Spleen (tissue), 11 donors: ENCODE measurements around the gene CDH15. TPM values are rescaled to one million over a fixed set of nuclear protein-coding genes. Genes with fewer than 3 reads are reported as not detected.
A peak's percentile ranks its signal among the peaks of the same experiment; 100 is the strongest.

Experiments
- DNase-seq: peaks from one replicate; pipeline ENCODE4 v3.0.0-alpha.2; 2020
- H3K27ac ChIP-seq, 8 donors: fragments of 200-600 bp; sonication (generic) in 7 of 8; 1 replicate in 4 of 8; 2 replicates in 4 of 8; pipeline versions ENCODE4 v1.5.0 to v1.8.0; 2016 to 2021; ENCODE audit warnings: inconsistent platforms in 4 of 8, mild to moderate bottlenecking in 4 of 8, moderate library complexity in 1 of 8
- H3K27me3 ChIP-seq, 7 donors: fragments of 200-600 bp; sonication (generic) in 6 of 7; replicated peaks in 1 of 7; 1 replicate in 4 of 7; 2 replicates in 3 of 7; pipeline versions ENCODE4 v1.5.0 to v1.8.0; 2016 to 2021; ENCODE audit warnings: inconsistent platforms in 3 of 7, mild to moderate bottlenecking in 1 of 7
- H3K36me3 ChIP-seq, 6 donors: fragments of 200-600 bp; sonication (generic) in 5 of 6; 1 replicate in 4 of 6; 2 replicates in 2 of 6; pipeline versions ENCODE4 v1.5.0 to v1.8.0; 2016 to 2021; ENCODE audit warnings: inconsistent platforms in 2 of 6
- H3K4me1 ChIP-seq, 6 donors: fragments of 200-600 bp; sonication (generic) in 5 of 6; 1 replicate in 3 of 6; 2 replicates in 3 of 6; pipeline versions ENCODE4 v1.5.0 to v1.8.0; 2016 to 2021; ENCODE audit warnings: inconsistent platforms in 3 of 6
- H3K4me3 ChIP-seq, 8 donors: fragments of 200-600 bp; sonication (generic) in 7 of 8; 1 replicate in 4 of 8; 2 replicates in 4 of 8; pipeline versions ENCODE4 v1.5.0 to v1.8.0; 2016 to 2021; ENCODE audit warnings: inconsistent platforms in 4 of 8, mild to moderate bottlenecking in 4 of 8, moderate library complexity in 2 of 8
- H3K9me3 ChIP-seq, 8 donors: fragments of 200-600 bp; sonication (generic) in 7 of 8; 1 replicate in 4 of 8; 2 replicates in 4 of 8; pipeline versions ENCODE4 v1.5.0 to v1.8.0; 2016 to 2021; ENCODE audit warnings: inconsistent platforms in 4 of 8
- POLR2A ChIP-seq, 3 donors: fragments of 450-650 bp; IDR thresholded peaks; one replicate each; pipeline ENCODE4 v1.5.1; 2017; ENCODE audit warnings: antibody characterized with exemption in 3 of 3, mild to moderate bottlenecking in 1 of 3
- POLR2AphosphoS5 ChIP-seq, 3 donors: sonication (generic); formaldehyde crosslinking; IDR thresholded peaks; one replicate each; pipeline ENCODE4 v1.5.1; 2017; ENCODE audit warnings: antibody characterized with exemption in 3 of 3
- WGBS, 5 donors: extraction: QIAGEN DNeasy Blood & Tissue Kit in 3 of 5; methylation state at CpG; one replicate each; pipeline versions ENCODE4 v1.1.5 to v1.1.7; 2013 to 2018; 5-methylcytosine and 5-hydroxymethylcytosine counted together
- intact Hi-C: fragments of 100-400 bp; cut with DNase I; formaldehyde crosslinking; loops from one replicate; pipeline ENCODE4 v1.15.0; 2023; ENCODE audit warnings: low total_unique reads
- polyA plus RNA-seq, 3 donors: library from polyadenylated mRNA; stranded (reverse); fragments of 200-250 nt; gene quantifications; one replicate each; pipeline ENCODE4 v1.2.1, GENCODE V29; 2013
- total RNA-seq, 7 donors: library from RNA; depleted of rRNA in 3 of 7; stranded (reverse); fragments of >200 nt in 3 of 7; fragmentation: NEBNext Ultra II Directional in 4 of 7; extraction: Animal tissue kit (Norgen Biotek cat#: 25700) in 4 of 7; gene quantifications; one replicate each; pipeline versions ENCODE4 v1.1.0 to v1.2.1, GENCODE V29; 2016 to 2021
- TF ChIP-seq, protein P1 (sequence below), 11 experiments: fragments of 200-600 bp in 7 of 11; fragments of 450-650 bp in 4 of 11; sonication (generic) in 4 of 11; IDR thresholded peaks in 8 of 11; conservative IDR thresholded peaks in 3 of 11; 1 replicate in 7 of 11; 2 replicates in 4 of 11; pipeline versions ENCODE4 v1.4.0 to v1.8.0; 2016 to 2021; ENCODE audit warnings: antibody characterized with exemption in 11 of 11, inconsistent platforms in 4 of 11, mild to moderate bottlenecking in 1 of 11
- donor health status: healthy with polysubstance abuse.
- donor health status: DM: no; HTN: no; CAD: no; lungs with moderate emphysema.
- donor health status: DM: no; HTN: no; CAD: no.
- donor health status: Bipolar disorder and iron deficiency.
- donor health status: healthy.
- donor health status: DM: no; HTN: no; CAD: no.
- donor health status: DM: yes; HTN: yes; CAD: no.

Gene CDH15
- total and polyA plus RNA-seq, 10 donors = 0.14 to 7.4 (median 1.2) TPM

DNA sequence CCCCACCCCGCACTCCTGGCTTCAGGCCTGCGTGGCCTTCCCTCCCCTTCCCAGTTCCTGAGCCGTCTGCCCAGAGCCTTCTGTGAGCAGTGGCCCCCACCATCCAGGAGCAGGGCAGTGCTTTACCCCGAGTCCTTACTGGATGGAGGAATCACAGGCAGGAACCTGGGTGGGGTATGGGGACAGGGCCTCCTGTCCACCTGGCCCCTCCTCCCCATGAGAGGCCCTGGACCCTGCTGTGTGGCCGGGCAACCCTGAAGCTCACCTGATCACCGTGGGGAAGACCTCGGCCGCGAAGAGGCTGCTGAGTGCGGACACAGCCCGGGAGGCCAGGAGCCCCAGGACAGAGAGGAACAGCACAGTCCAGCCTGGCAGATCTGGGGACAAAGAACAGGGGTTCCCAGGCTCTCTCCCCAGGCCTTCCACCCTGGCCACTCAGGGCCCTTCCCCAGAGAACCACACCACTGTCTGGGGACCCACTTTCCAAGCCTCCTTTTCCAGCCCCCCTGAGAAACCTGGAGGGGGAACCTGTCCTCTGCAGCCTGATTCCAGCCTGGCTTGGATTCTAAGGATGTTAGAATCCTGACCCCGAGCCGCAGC, 25.6 kb downstream of the CDH15 start:
- Histone ChIP-seq H3K36me3 (no peaks in the 10 kb centered on the region), H3K4me3 (no peak overlapping the region), H3K4me1 (peaks cover 11 to 42% (median 23%) of the 10 kb centered on the region in 6 donors), H3K27ac (no peak overlapping the region), H3K9me3 (no peaks in the 10 kb centered on the region), H3K27me3 (peaks cover 0 to 67% (median 38%) of the 10 kb centered on the region in 7 donors)
- intact Hi-C loops = no loop called here
- TF ChIP-seq POLR2A (IDR thresholded peaks at IDR 0.05) = no peak
- TF ChIP-seq, protein P1, sequence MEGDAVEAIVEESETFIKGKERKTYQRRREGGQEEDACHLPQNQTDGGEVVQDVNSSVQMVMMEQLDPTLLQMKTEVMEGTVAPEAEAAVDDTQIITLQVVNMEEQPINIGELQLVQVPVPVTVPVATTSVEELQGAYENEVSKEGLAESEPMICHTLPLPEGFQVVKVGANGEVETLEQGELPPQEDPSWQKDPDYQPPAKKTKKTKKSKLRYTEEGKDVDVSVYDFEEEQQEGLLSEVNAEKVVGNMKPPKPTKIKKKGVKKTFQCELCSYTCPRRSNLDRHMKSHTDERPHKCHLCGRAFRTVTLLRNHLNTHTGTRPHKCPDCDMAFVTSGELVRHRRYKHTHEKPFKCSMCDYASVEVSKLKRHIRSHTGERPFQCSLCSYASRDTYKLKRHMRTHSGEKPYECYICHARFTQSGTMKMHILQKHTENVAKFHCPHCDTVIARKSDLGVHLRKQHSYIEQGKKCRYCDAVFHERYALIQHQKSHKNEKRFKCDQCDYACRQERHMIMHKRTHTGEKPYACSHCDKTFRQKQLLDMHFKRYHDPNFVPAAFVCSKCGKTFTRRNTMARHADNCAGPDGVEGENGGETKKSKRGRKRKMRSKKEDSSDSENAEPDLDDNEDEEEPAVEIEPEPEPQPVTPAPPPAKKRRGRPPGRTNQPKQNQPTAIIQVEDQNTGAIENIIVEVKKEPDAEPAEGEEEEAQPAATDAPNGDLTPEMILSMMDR (IDR thresholded peaks at IDR 0.05 in 8 of 11, conservative IDR thresholded peaks at IDR 0.05 in 3 of 11) = no peak
- no peak for TF ChIP-seq POLR2AphosphoS5 (IDR thresholded peaks at IDR 0.05)
- 84 to 89% (median 86%) methylated on average over 12 to 13 of the region's 13 CpGs for WGBS, 5 donors
- DNase-seq = peak; percentile 71

DNA sequence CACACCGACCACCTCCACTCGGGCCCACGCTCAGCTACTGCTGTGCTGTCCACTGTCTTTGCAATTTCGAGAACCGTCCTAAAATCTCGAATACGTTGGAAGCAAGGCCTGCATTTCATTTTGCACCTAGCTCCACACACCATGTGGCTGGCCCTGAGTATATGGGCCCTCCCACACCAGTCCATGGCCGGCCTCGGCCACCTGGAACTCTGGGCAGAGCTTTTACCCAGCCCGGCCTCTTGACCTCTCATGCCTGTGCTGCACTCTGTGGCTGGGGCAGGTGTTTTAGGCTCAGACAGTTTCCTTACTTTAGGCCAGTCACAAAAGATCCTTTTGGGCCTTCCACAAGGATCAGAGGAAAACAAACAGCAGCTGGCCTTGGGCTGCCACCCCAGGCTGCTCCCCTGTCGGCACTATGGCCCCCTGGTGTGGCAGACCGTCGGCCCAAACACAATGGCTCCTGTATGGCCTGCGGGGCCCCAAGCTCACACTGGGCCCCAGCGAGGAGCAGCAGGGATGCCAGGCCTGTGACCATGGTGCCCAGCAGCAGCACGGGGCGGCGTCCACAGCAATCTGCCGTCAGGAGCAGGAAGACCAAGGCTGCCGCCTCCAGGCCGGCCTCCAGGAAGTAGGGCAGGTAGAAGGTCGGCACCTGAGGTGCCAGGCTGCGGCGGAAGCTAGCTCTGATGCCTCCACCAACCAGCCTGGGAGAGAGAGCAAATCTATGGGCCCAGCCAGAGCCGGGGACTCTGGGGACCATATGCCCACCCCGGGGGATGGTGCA, 26.3 kb downstream of the CDH15 start:
- peaks cover 10 to 44% (median 22%) of the 10 kb centered on the region in 6 donors for H3K4me1 ChIP-seq
- DNase-seq = peak; percentile 64
- no peaks in the 10 kb centered on the region for H3K36me3 ChIP-seq
- peaks cover 0 to 5% (median 0%) of the 10 kb centered on the region in 8 donors for H3K9me3 ChIP-seq
- no peak overlapping the region for H3K27ac ChIP-seq
- 74 to 93% (median 90%) methylated on average over 18 to 26 of the region's 26 CpGs for WGBS, 5 donors
- peaks cover 0 to 72% (median 45%) of the 10 kb centered on the region in 7 donors for H3K27me3 ChIP-seq
- TF ChIP-seq, protein P1 (IDR thresholded peaks at IDR 0.05 in 8 of 11, conservative IDR thresholded peaks at IDR 0.05 in 3 of 11) = no peak
- TF ChIP-seq POLR2AphosphoS5 (IDR thresholded peaks at IDR 0.05) (no peak), POLR2A (IDR thresholded peaks at IDR 0.05) (no peak)
- H3K4me3 ChIP-seq = no peak overlapping the region
- intact Hi-C loops = no loop called here

DNA sequence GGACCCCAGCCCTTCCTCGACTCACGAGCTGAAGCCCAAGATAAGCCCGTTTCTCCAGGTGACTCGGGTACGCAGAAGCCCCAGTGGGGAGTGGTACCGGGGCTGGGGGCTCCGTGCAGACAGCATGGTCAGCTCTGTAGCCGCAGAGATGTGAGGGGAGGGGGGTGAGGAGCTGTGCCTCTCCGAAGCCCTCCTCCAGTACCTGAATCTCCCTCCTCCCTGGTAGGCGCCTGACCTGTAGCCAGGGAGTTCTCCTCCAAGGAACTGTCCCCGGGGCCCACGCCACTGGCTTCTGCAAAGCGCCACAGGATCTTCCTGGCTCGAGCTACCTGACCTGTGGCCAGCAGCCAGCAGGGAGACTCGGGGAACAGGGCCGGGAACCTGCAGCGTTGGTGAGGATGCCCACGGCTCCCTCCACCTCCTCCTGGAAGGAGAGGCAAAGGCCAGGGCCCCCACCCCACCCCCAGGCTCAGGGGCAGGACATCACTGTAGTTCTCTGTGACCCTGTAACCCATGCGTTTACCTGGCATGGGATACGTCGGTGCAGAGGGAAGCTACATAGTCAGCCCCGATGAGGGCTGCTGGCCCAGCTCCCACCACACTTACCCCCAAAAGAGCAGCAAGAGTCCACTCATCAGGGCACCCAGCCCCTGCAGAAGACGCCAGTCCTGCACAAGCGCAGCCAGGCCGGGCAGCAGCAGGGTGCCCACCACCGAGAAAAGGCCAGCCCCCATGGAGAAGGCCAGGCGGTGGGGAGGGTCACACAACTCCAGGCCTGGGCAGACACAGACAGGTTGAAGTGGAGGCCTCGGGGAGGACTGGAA, 27.1 kb downstream of the CDH15 start:
- intact Hi-C loops = no loop called here
- Histone ChIP-seq H3K27me3 (peaks cover 0 to 76% (median 53%) of the 10 kb centered on the region in 7 donors), H3K36me3 (no peaks in the 10 kb centered on the region), H3K4me3 (no peak overlapping the region), H3K4me1 (peaks cover 10 to 38% (median 22%) of the 10 kb centered on the region in 6 donors), H3K27ac (no peak overlapping the region), H3K9me3 (peaks cover 0 to 10% (median 0%) of the 10 kb centered on the region in 8 donors)
- 81 to 94% (median 90%) methylated on average over 16 to 28 of the region's 28 CpGs for WGBS, 5 donors
- no peak for TF ChIP-seq POLR2AphosphoS5 (IDR thresholded peaks at IDR 0.05)
- no peak for TF ChIP-seq POLR2A (IDR thresholded peaks at IDR 0.05)
- TF ChIP-seq, protein P1 (IDR thresholded peaks at IDR 0.05 in 8 of 11, conservative IDR thresholded peaks at IDR 0.05 in 3 of 11) = no peak
- DNase-seq = peak; percentile 69
